ENCODE results near the gene CIZ1.
"Not testable (repeated sequence)": the region's sequence is repeated elsewhere in the genome, so short reads cannot be mapped to it uniquely, and the experiment has no call there.

CIZ1 gene, protein sequence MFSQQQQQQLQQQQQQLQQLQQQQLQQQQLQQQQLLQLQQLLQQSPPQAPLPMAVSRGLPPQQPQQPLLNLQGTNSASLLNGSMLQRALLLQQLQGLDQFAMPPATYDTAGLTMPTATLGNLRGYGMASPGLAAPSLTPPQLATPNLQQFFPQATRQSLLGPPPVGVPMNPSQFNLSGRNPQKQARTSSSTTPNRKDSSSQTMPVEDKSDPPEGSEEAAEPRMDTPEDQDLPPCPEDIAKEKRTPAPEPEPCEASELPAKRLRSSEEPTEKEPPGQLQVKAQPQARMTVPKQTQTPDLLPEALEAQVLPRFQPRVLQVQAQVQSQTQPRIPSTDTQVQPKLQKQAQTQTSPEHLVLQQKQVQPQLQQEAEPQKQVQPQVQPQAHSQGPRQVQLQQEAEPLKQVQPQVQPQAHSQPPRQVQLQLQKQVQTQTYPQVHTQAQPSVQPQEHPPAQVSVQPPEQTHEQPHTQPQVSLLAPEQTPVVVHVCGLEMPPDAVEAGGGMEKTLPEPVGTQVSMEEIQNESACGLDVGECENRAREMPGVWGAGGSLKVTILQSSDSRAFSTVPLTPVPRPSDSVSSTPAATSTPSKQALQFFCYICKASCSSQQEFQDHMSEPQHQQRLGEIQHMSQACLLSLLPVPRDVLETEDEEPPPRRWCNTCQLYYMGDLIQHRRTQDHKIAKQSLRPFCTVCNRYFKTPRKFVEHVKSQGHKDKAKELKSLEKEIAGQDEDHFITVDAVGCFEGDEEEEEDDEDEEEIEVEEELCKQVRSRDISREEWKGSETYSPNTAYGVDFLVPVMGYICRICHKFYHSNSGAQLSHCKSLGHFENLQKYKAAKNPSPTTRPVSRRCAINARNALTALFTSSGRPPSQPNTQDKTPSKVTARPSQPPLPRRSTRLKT

DNA sequence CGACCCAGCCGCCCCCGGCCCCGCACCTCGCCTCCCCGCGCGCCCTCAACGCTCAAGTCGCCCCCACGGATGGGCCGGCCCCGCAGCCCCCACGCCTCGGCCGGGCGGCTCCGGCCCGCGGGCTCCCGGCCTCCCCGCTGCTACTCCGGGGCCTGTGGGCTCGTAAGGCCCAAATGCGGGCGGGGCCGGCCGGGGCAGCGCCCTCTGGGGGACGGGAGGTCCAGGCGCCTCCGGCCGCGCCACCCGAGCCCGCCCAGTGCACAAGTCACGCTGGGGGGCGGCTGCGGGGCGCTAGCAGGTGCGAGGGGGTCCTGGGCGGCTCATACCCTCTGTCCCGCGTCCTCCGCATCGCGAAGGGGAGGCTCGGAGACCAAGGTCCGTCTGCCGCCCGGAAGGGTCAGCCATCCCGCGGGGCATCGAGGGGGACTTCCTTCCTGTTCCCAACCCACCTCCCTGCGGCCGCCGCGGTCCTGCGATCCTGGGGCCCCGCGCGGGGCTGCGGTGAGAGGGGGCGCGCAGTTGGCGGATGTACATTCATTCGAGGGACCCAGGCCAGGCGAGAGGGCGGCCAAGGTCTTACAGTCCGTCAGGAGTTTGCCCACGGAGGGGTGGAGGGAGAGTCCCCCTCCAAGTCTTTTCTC, at the start of gene CIZ1:
Gene CIZ1 (minus strand): TSS at position 167 of the 641 bp plus-strand sequence. CDS start 715 bp downstream, outside the sequence.
- Histone ChIP-seq H3K4me1 (peaks cover 0 to 28% (median 18%) of the 10 kb centered on the region in 4 donors), H3K4me3 (peak within 1 kb of the TSS; percentile 58 to 86), H3K27me3 (no peaks in the 10 kb centered on the region), H3K36me3 (peaks cover 7 to 27% (median 8%) of the 10 kb centered on the region in 3 donors), H3K27ac (peak within 1 kb of the TSS; percentile 88 to 95), H3K9me3 (no peaks in the 10 kb centered on the region)
- intact Hi-C loops (cut with DNase I; ENCODE audit: low total_unique reads): no loop called here
- TF ChIP-seq, protein P1, sequence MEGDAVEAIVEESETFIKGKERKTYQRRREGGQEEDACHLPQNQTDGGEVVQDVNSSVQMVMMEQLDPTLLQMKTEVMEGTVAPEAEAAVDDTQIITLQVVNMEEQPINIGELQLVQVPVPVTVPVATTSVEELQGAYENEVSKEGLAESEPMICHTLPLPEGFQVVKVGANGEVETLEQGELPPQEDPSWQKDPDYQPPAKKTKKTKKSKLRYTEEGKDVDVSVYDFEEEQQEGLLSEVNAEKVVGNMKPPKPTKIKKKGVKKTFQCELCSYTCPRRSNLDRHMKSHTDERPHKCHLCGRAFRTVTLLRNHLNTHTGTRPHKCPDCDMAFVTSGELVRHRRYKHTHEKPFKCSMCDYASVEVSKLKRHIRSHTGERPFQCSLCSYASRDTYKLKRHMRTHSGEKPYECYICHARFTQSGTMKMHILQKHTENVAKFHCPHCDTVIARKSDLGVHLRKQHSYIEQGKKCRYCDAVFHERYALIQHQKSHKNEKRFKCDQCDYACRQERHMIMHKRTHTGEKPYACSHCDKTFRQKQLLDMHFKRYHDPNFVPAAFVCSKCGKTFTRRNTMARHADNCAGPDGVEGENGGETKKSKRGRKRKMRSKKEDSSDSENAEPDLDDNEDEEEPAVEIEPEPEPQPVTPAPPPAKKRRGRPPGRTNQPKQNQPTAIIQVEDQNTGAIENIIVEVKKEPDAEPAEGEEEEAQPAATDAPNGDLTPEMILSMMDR (IDR thresholded peaks at IDR 0.05): peak; percentile 77 to 79
- peak; percentile 72 to 89 for DNase-seq

DNA sequence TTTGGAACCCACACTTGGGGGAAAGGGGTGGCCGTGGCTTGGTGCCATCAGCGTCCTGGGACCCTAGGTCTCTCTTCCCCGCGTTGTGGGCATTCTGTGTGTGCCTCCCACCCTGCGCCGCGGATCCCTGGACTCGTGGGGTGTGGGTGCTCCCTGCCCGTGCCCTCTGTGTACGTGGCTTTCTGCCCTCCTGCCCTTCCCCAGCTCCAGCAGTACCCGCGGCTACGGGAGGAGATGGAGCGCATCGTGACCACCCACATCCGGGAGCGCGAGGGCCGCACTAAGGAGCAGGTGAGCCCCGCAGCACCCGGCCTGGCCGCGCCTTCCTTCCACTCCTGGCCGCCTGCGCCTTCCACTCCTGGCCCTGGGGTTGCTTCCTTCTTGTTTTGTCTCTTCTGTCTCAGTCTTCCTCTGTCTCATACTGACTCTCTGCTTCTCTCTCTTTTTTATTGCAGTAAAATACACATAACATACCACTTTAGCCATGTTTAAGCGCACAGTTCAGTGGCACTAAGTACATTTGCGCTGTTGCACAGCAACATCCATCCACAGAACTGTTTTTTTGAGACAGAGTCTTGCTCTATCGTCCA, 42.5 kb upstream of the CIZ1 start:
- Histone ChIP-seq H3K4me1 (no peaks in the 10 kb centered on the region), H3K36me3 (no peaks in the 10 kb centered on the region), H3K4me3 (no peak overlapping the region), H3K9me3 (no peaks in the 10 kb centered on the region), H3K27ac (no peak overlapping the region), H3K27me3 (no peaks in the 10 kb centered on the region)
- TF ChIP-seq, protein P1 (IDR thresholded peaks at IDR 0.05): no peak
- intact Hi-C loops (cut with DNase I; ENCODE audit: low total_unique reads): no loop called here
- DNase-seq: no peak

DNA sequence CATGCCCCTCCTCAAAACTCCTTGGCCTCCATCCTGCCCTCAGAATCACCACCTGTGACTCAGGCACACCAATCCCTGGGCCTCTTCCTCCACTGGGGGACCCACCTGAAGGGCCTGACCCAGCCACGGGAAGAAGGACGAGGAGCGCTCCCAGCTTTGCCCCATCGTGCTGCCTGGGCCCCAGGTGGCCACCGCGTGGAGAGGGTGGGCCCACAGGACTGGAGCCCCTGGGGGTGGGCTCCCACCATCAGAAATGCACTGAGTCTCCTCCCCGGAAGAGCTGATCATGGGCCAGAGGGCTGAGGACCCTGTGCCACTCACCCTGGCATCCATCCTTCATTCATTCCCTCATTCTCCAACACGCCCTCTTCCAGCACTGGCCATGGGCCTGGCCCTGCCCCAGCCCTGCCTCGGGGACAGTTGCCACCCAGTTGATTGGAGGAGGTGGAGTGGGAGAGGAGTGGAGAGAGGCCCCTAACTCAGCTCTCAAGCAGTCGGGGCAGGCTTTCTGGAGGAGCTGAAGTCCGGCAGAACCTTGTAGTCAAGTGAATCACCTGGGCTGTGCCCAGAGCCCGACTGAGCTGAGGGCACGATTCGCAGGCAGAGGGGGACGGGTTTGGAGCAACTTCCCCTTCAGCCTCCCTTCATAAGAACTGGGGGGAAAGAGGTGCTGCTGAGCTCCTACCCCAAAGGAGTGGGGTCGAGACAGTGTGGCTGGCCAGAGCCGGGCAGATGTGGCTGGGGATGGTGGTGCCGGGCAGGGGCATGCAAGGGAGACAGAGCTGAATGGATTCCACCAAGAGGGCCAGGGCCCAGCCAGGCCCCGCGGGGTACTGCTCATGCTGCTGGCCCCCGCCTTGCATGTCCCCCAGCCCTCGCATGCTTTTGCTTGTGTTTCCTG, 41.4 kb upstream of the CIZ1 start:
- no peaks in the 10 kb centered on the region for H3K27me3 ChIP-seq
- no peaks in the 10 kb centered on the region for H3K4me1 ChIP-seq
- peak overlapping the region; percentile 33 to 49 for H3K27ac ChIP-seq
- no peaks in the 10 kb centered on the region for H3K36me3 ChIP-seq
- intact Hi-C loops (cut with DNase I; ENCODE audit: low total_unique reads): no loop called here
- TF ChIP-seq, protein P1 (IDR thresholded peaks at IDR 0.05): no peak
- H3K4me3 ChIP-seq: no peak overlapping the region
- no peaks in the 10 kb centered on the region for H3K9me3 ChIP-seq
- no peak for DNase-seq

DNA sequence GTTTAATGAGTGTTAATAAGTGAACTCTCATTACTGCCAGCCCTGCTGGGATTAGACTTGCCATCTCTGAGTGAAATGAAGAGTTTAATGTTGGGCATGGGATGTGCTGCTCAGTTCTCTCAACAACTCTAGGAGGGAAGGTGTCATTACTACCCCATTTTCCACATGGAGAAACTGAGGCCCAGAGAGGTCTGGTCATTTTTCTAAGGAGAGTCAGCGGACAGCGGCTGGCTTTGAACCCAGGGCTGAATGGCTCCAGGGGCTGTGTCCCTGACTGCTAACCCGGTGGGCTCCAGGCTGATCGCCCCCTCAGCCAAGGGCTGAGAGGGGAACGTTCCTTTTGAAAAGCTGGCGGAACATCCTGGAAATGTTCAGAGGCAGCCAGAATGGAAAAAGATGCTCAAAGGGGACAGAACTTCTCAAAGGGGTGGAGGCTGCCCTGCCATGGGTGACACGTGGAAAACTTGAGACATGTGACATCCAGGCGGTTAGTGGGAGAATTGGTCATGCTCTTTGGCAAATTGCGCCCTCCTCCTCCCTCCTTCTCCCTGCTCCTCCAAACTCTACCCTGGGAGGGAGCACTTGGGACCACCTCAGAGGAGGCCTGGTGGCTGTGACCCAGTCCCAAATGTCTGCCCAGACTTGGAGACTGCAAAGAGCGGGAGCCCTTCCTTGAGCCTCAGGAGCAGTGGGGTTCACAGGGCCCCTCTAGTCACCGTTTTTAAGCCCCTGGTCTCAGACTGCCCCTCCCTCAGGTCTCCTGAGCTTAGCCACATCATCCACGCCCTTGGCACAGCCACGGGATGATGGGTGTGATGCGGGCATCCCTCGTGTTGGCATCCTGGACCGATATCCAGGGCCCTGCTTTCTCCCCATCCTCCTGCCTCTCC, 40.5 kb upstream of the CIZ1 start:
- no peaks in the 10 kb centered on the region for H3K27me3 ChIP-seq
- peak overlapping the region; percentile 33 to 49 for H3K27ac ChIP-seq
- intact Hi-C loops (cut with DNase I; ENCODE audit: low total_unique reads): no loop called here
- peak; percentile 82 to 89 for DNase-seq
- H3K9me3 ChIP-seq: no peaks in the 10 kb centered on the region
- TF ChIP-seq, protein P1 (IDR thresholded peaks at IDR 0.05): no peak
- H3K36me3 ChIP-seq: no peaks in the 10 kb centered on the region
- H3K4me3 ChIP-seq: no peak overlapping the region
- no peaks in the 10 kb centered on the region for H3K4me1 ChIP-seq

DNA sequence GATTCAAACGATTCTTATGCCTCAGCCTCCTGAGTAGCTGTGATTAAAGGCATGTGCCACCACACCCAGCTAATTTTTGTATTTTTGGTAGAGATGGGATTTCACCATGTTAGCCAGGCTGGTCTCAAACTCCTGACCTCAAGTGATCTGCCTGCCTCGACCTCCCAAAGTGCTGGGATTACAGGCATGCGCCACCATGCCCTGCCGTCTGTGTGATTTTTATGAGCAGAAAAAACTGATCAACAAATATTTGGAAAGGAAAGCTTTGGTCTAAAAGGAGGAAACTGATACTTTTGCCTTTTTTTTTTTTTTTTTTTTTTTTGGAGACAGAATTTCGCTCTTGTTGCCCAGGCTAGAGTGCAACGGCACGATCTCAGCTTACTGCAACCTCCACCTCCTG, 39.5 kb upstream of the CIZ1 start:
- H3K4me1 ChIP-seq; H3K36me3 ChIP-seq; H3K4me3 ChIP-seq; intact Hi-C loops (cut with DNase I; ENCODE audit: low total_unique reads); DNase-seq; H3K27ac ChIP-seq; H3K9me3 ChIP-seq; H3K27me3 ChIP-seq: not testable (repeated sequence)

Measured in tibial artery (tissue), 4 donors.